OCI-LY1 (cell line): Measurements from ENCODE around the gene FAM83E.
A peak's percentile ranks its signal among the peaks of the same experiment; 100 is the strongest.

Experiments
- H2AFZ ChIP-seq: fragments of 200-600 bp; sonication (generic), shearing (Covaris generic); 2 replicates; pipeline ENCODE4 v1.6.0; 2014; ENCODE audit warnings: antibody characterized with exemption, mild to moderate bottlenecking, low read length
- H3F3A ChIP-seq: fragments of 200-600 bp; sonication (generic), shearing (Covaris generic); 2 replicates; pipeline ENCODE4 v1.6.0; 2014; ENCODE audit warnings: mild to moderate bottlenecking, antibody characterized with exemption, low read length, moderate library complexity; ENCODE audit not compliant: insufficient read depth
- H3K27ac ChIP-seq: fragments of 200-600 bp; sonication (generic); 2 replicates; pipeline ENCODE4 v1.5.1; 2014; ENCODE audit warnings: low read length, mixed run types, mild to moderate bottlenecking, low read depth; ENCODE audit not compliant: poor library complexity, severe bottlenecking
- H3K27me3 ChIP-seq: fragments of 200-600 bp; sonication (generic); 2 replicates; pipeline ENCODE4 v1.6.0; 2014; ENCODE audit warnings: antibody characterized with exemption, mild to moderate bottlenecking, low read length, moderate library complexity; ENCODE audit not compliant: insufficient read depth
- H3K36me3 ChIP-seq: fragments of 200-600 bp; sonication (generic); 2 replicates; pipeline ENCODE4 v1.6.1; 2014; ENCODE audit warnings: mild to moderate bottlenecking, antibody characterized with exemption, low read length, moderate library complexity, mixed read lengths; ENCODE audit not compliant: insufficient read depth
- H3K4me1 ChIP-seq: fragments of 200-600 bp; sonication (generic); 2 replicates; pipeline ENCODE4 v1.5.1; 2014; ENCODE audit warnings: mild to moderate bottlenecking, low read length, moderate library complexity; ENCODE audit not compliant: insufficient read depth, severe bottlenecking
- H3K4me2 ChIP-seq: fragments of 200-600 bp; sonication (generic), shearing (Covaris generic); 2 replicates; pipeline ENCODE4 v1.6.1; 2014; ENCODE audit warnings: low read length
- H3K4me3 ChIP-seq: fragments of 200-600 bp; sonication (generic); 2 replicates; pipeline ENCODE4 v1.5.1; 2014; ENCODE audit warnings: low read length, low read depth, mild to moderate bottlenecking, mixed read lengths; ENCODE audit not compliant: poor library complexity, severe bottlenecking
- H3K79me2 ChIP-seq: fragments of 200-600 bp; shearing (Covaris generic); 2 replicates; pipeline ENCODE4 v1.6.1; 2016; ENCODE audit warnings: mixed run types, low read length, mixed read lengths; ENCODE audit not compliant: insufficient read depth
- H3K9ac ChIP-seq: fragments of 200-600 bp; sonication (generic), shearing (Covaris generic); 2 replicates; pipeline ENCODE4 v1.6.1; 2014; ENCODE audit warnings: mild to moderate bottlenecking, low read length, mixed read lengths
- H3K9me2 ChIP-seq: fragments of 200-600 bp; sonication (generic), shearing (Covaris generic); 2 replicates; pipeline ENCODE4 v1.6.1; 2014; ENCODE audit warnings: low read depth, mild to moderate bottlenecking, low read length, mixed read lengths
- H3K9me3 ChIP-seq: fragments of 200-600 bp; shearing (Covaris generic); 2 replicates; pipeline ENCODE4 v1.6.1; 2014; ENCODE audit warnings: low read length, mixed read lengths
- H4K20me1 ChIP-seq: fragments of 200-600 bp; sonication (generic), shearing (Covaris generic); 2 replicates; pipeline ENCODE4 v1.6.0; 2016; ENCODE audit warnings: mild to moderate bottlenecking, low read length; ENCODE audit not compliant: insufficient read depth
- CTCF ChIP-seq: fragments of 200-600 bp; sonication (generic), shearing (Covaris generic); IDR thresholded peaks from 2 replicates; pipeline ENCODE4 v1.5.1; 2017; ENCODE audit warnings: mild to moderate bottlenecking, antibody characterized with exemption, low read length, moderate library complexity, mixed read lengths
- EZH2 ChIP-seq: fragments of 200-600 bp; sonication (generic), shearing (Covaris generic); IDR thresholded peaks from 2 replicates; pipeline ENCODE4 v1.8.0; 2017; ENCODE audit warnings: borderline replicate concordance, mixed run types, mild to moderate bottlenecking, antibody characterized with exemption, low read length, moderate library complexity, mixed read lengths

The FAM83E gene

GRCh38 chr19:48614436-48615230, at the start of gene FAM83E:
FAM83E (minus strand) TSS chr19:48615076; CDS start chr19:48613372, 1,704 bp downstream.
- no peaks in the 10 kb centered on the region for H3K9me3 ChIP-seq
- peaks cover 50% of the 10 kb centered on the region for H3K36me3 ChIP-seq
- H3F3A ChIP-seq, result no peaks in the 10 kb centered on the region
- H3K4me2 ChIP-seq, result no peak within 1 kb of the TSS; the same call in 1 of the 2 replicates
- H4K20me1 ChIP-seq, result no peaks in the 10 kb centered on the region
- no peaks in the 10 kb centered on the region for H3K27me3 ChIP-seq
- TF ChIP-seq CTCF (no peak), EZH2 (no peak)
- peaks cover 20% of the 10 kb centered on the region for H3K79me2 ChIP-seq
- peak within 1 kb of the TSS; percentile 22 for H3K27ac ChIP-seq
- peaks cover 37% of the 10 kb centered on the region for H3K4me1 ChIP-seq
- H3K4me3 ChIP-seq, result no peak within 1 kb of the TSS
- H2AFZ ChIP-seq, result no peak within 1 kb of the TSS
- no peaks in the 10 kb centered on the region for H3K9me2 ChIP-seq
- no peak within 1 kb of the TSS; the same call in 1 of the 2 replicates for H3K9ac ChIP-seq

GRCh38 chr19:48664476-48664875, 49.6 kb upstream of the FAM83E start:
- no peak overlapping the region for H3K9ac ChIP-seq
- H3F3A ChIP-seq, result no peaks in the 10 kb centered on the region
- H3K4me2 ChIP-seq, result no peak overlapping the region
- no peaks in the 10 kb centered on the region for H3K9me2 ChIP-seq
- H3K27me3 ChIP-seq, result no peaks in the 10 kb centered on the region
- no peak overlapping the region for H2AFZ ChIP-seq
- no peaks in the 10 kb centered on the region for H3K4me1 ChIP-seq
- H3K36me3 ChIP-seq, result no peaks in the 10 kb centered on the region
- H4K20me1 ChIP-seq, result no peaks in the 10 kb centered on the region
- H3K79me2 ChIP-seq, result no peaks in the 10 kb centered on the region
- TF ChIP-seq EZH2 (no peak), CTCF (no peak)
- no peak overlapping the region for H3K27ac ChIP-seq
- H3K9me3 ChIP-seq, result no peaks in the 10 kb centered on the region
- H3K4me3 ChIP-seq, result no peak overlapping the region

- no peak overlapping the region for H3K27ac ChIP-seq
- H3K36me3 ChIP-seq, result no peaks in the 10 kb centered on the region
- H3K9ac ChIP-seq, result no peak overlapping the region
- no peaks in the 10 kb centered on the region for H3K4me1 ChIP-seq
- no peaks in the 10 kb centered on the region for H3K9me3 ChIP-seq
- no peaks in the 10 kb centered on the region for H3K27me3 ChIP-seq
- H3K4me3 ChIP-seq, result no peak overlapping the region
- H4K20me1 ChIP-seq, result no peaks in the 10 kb centered on the region
- TF ChIP-seq EZH2, result no peak
- no peak for TF ChIP-seq CTCF
- H2AFZ ChIP-seq, result no peak overlapping the region
- no peaks in the 10 kb centered on the region for H3F3A ChIP-seq
- H3K79me2 ChIP-seq, result no peaks in the 10 kb centered on the region
- H3K9me2 ChIP-seq, result no peaks in the 10 kb centered on the region
- H3K4me2 ChIP-seq, result no peak overlapping the region
These were observed 48.8 kb upstream of the FAM83E start for GRCh38 chr19:48663667-48664066.
